GM13976 (cell line): ENCODE results near the gene CDA.
A peak's percentile ranks its signal among the peaks of the same experiment; 100 is the strongest.

Experiments used
- DNase-seq: peaks from one replicate; pipeline ENCODE4 v3.0.0; 2012; ENCODE audit warnings: low spot score
- CTCF ChIP-seq: IDR thresholded peaks from 2 replicates; pipeline ENCODE4 v1.5.1; 2012; ENCODE audit warnings: borderline replicate concordance, mild to moderate bottlenecking; ENCODE audit not compliant: insufficient read depth; ENCODE audit errors: extremely low read depth, missing control alignments, control extremely low read depth
- in situ Hi-C: fragments of 300-500 bp; cut with MboI; formaldehyde crosslinking; loops from one replicate; pipeline ENCODE4 v1.12.0; 2022; ENCODE audit warnings: low sequenced_read_pairs, mixed read lengths, inconsistent platforms; ENCODE audit not compliant: unreplicated experiment

Gene CDA

GRCh38 chr1:20634065-20634593 lies 45.2 kb downstream of the CDA start:
- in situ Hi-C loops = no loop called here
- no peak for TF ChIP-seq CTCF
- DNase-seq = no peak

GRCh38 chr1:20634594-20635084 lies 45.7 kb downstream of the CDA start:
- DNase-seq = peak; percentile 23
- TF ChIP-seq CTCF = no peak
- in situ Hi-C loops = loop anchor here (5.0 kb wide), 1 partner anchor 112 kb away; no protein-coding TSS in a partner anchor

GRCh38 chr1:20636785-20637347 lies 48.0 kb downstream of the CDA start:
- no peak for DNase-seq
- in situ Hi-C loops = loop anchor here (5.0 kb wide), 1 partner anchor 115 kb away; no protein-coding TSS in a partner anchor
- no peak for TF ChIP-seq CTCF

GRCh38 chr1:20640183-20640597 lies 51.3 kb downstream of the CDA start:
- peak; percentile 82 for DNase-seq
- in situ Hi-C loops = loop anchor here (10.0 kb wide), 1 partner anchor 65 kb away; no protein-coding TSS in a partner anchor
- peak; percentile 64 for TF ChIP-seq CTCF

GRCh38 chr1:20641975-20642374 lies 53.1 kb downstream of the CDA start:
- TF ChIP-seq CTCF = no peak
- in situ Hi-C loops = loop anchor here (10.0 kb wide), 1 partner anchor 67 kb away; no protein-coding TSS in a partner anchor

GRCh38 chr1:20643080-20643479 lies 54.2 kb downstream of the CDA start:
- DNase-seq = no peak
- no peak for TF ChIP-seq CTCF
- in situ Hi-C loops = loop anchor here (10.0 kb wide), 1 partner anchor 68 kb away; no protein-coding TSS in a partner anchor

More at GRCh38 chr1:20641975-20642374, 53.1 kb downstream of the CDA start:
- no peak for DNase-seq

GRCh38 chr1:20644416-20644815 lies 55.5 kb downstream of the CDA start:
- TF ChIP-seq CTCF = no peak
- DNase-seq = no peak
- in situ Hi-C loops = loop anchor here (10.0 kb wide), 1 partner anchor 70 kb away; no protein-coding TSS in a partner anchor
